K562 (cell line): Measurements from ENCODE around the gene KCND1. TPM values are rescaled to one million over a fixed set of nuclear protein-coding genes. Genes with fewer than 3 reads are reported as not detected.
A peak's percentile ranks its signal among the peaks of the same experiment; 100 is the strongest.

ENCODE experiments used
- ATAC-seq: fragments of 200-7000 bp; cut with Tn5 transposase; 3 replicates; pipeline ENCODE4 v1.9.1; 2020; ENCODE audit warnings: moderate library complexity
- BruUV-seq: library from RNA; stranded (reverse); fragments of 400-500 nt; replicated peaks from 2 replicates; lab custom pipeline; 2021; lab: Mats Ljungman, UMichigan
- CTCF ChIA-PET: fragments of 300-600 bp; formaldehyde crosslinking; extraction: SDS; loops from one replicate; lab custom pipeline; 2021; ENCODE audit warnings: low intra/inter-chr PET ratio; lab: Yijun Ruan, JAX
- POLR2A ChIA-PET: fragments of 300-600, 350-650 bp; sonication (Branson Sonifier 250); formaldehyde crosslinking; extraction: SDS; loops from one replicate; lab custom pipeline; 2021; ENCODE audit warnings: antibody characterized with exemption, inconsistent platforms; lab: Yijun Ruan, JAX
- DNase-seq, 4 experiments: peaks; one replicate each; pipeline versions ENCODE4 v3.0.0 to v3.0.0-alpha.2; 2011 to 2018; ENCODE audit warnings: low spot score in 3 of 4, mixed read lengths in 3 of 4; ENCODE audit errors: extremely low read depth in 1 of 4
- FAIRE-seq: peaks from 2 replicates; lab custom pipeline; 2011; peaks lifted over from hg19 to GRCh38; lab: Jason Lieb, UNC
- H2AFZ ChIP-seq: 2 replicates; pipeline ENCODE4 v1.6.0; 2011; ENCODE audit warnings: low read depth, low read length, control low read depth, inconsistent platforms
- H3K27ac ChIP-seq: fragments of 200-600 bp; 3 replicates; pipeline ENCODE4 v1.8.0; 2011; ENCODE audit warnings: low read depth, mild to moderate bottlenecking, control low read depth, inconsistent platforms, low read length, moderate library complexity, mixed read lengths; ENCODE audit errors: extremely low read depth
- H3K27me3 ChIP-seq, 2 experiments: fragments of 300-600 bp in 1 of 2; 2 replicates in 1 of 2; 3 replicates in 1 of 2; pipeline versions ENCODE4 v1.6.0 to v1.8.0; 2011; ENCODE audit warnings: inconsistent platforms in 2 of 2, low read length in 2 of 2, mild to moderate bottlenecking in 1 of 2, mixed read lengths in 1 of 2, moderate library complexity in 1 of 2; ENCODE audit not compliant: control insufficient read depth in 2 of 2, insufficient read depth in 2 of 2
- H3K36me3 ChIP-seq: fragments of 300-600 bp; 3 replicates; pipeline ENCODE4 v1.8.0; 2011; ENCODE audit warnings: mild to moderate bottlenecking, low read length, inconsistent platforms; ENCODE audit not compliant: control insufficient read depth, insufficient read depth
- H3K4me1 ChIP-seq, 2 experiments: fragments of 200-600 bp in 1 of 2; replicated peaks in 1 of 2; 2 replicates in 1 of 2; 3 replicates in 1 of 2; pipeline versions ENCODE4 v1.5.1 to v1.8.0; 2011; ENCODE audit warnings: inconsistent platforms in 2 of 2, low read length in 2 of 2, mild to moderate bottlenecking in 1 of 2, mixed read lengths in 1 of 2, moderate library complexity in 1 of 2; ENCODE audit not compliant: control insufficient read depth in 2 of 2, insufficient read depth in 2 of 2
- H3K4me2 ChIP-seq: 2 replicates; pipeline ENCODE4 v1.6.1; 2011; ENCODE audit warnings: low read length, control low read depth, inconsistent platforms, mixed read lengths; ENCODE audit not compliant: insufficient read depth
- H3K4me3 ChIP-seq: fragments of 200-600 bp; sonication (generic), shearing (Covaris generic); 2 replicates; pipeline ENCODE4 v1.5.1; 2016; ENCODE audit warnings: control low read depth, inconsistent platforms
- H3K79me2 ChIP-seq: fragments of 200-600 bp; 3 replicates; pipeline ENCODE4 v1.8.0; 2011; ENCODE audit warnings: low read length, inconsistent platforms; ENCODE audit not compliant: control insufficient read depth, insufficient read depth
- H3K9ac ChIP-seq, 2 experiments: 2 replicates each; pipeline versions ENCODE4 v1.6.0 to v1.6.1; 2011; ENCODE audit warnings: low read depth in 2 of 2, low read length in 2 of 2, control low read depth in 1 of 2, inconsistent platforms in 1 of 2, mild to moderate bottlenecking in 1 of 2, mixed read lengths in 1 of 2; ENCODE audit not compliant: insufficient read depth in 1 of 2
- H3K9me1 ChIP-seq: one replicate; pipeline ENCODE4 v1.6.0; 2011; ENCODE audit warnings: inconsistent platforms, mild to moderate bottlenecking, low read length, moderate library complexity; ENCODE audit not compliant: control insufficient read depth, insufficient read depth
- H3K9me3 ChIP-seq: replicated peaks from 2 replicates; pipeline ENCODE4 v1.5.1; 2011; ENCODE audit warnings: low read depth, low read length, inconsistent platforms; ENCODE audit not compliant: control insufficient read depth, insufficient read depth
- H4K20me1 ChIP-seq: replicated peaks from 2 replicates; pipeline ENCODE4 v1.6.1; 2011; ENCODE audit warnings: low read length, inconsistent platforms, mixed read lengths; ENCODE audit not compliant: control insufficient read depth, insufficient read depth
- BACH1 ChIP-seq: fragments of 200-800 bp; sonication (Bioruptor generic); IDR thresholded peaks from 2 replicates; pipeline ENCODE4 v1.6.1; 2016; ENCODE audit warnings: missing genetic modification characterization, missing compliant biosample characterization
- ESRRB ChIP-seq: fragments of 250-450 bp; sonication (Bioruptor Pico); IDR thresholded peaks from 2 replicates; pipeline ENCODE4 v1.5.0; 2020; ENCODE audit warnings: mild to moderate bottlenecking, moderate library complexity, borderline replicate concordance
- ETV1 ChIP-seq: fragments of 450-650 bp; conservative IDR thresholded peaks from 2 replicates; pipeline ENCODE4 v1.6.1; 2016; ENCODE audit warnings: missing genetic modification characterization, control low read depth, low read depth, missing compliant biosample characterization
- POLR2H ChIP-seq: IDR thresholded peaks from 2 replicates; pipeline ENCODE4 v1.6.1; 2016; ENCODE audit warnings: missing genetic modification characterization, low read depth, mild to moderate bottlenecking, control low read depth, missing compliant biosample characterization, moderate library complexity
- RAD21 ChIP-seq, 2 experiments: fragments of 250-450 bp in 1 of 2; fragments of 450-650 bp in 1 of 2; sonication (Bioruptor Pico) in 1 of 2; formaldehyde crosslinking in 1 of 2; IDR thresholded peaks in 1 of 2; conservative IDR thresholded peaks in 1 of 2; 2 replicates each; pipeline versions ENCODE4 v1.4.0 to v1.8.0; 2020 to 2022; ENCODE audit warnings: mild to moderate bottlenecking in 2 of 2, moderate library complexity in 1 of 2
- SMARCA4 ChIP-seq: fragments of 450-650 bp; IDR thresholded peaks from 2 replicates; pipeline ENCODE4 v1.6.1; 2016
- SRSF1 ChIP-seq: fragments of 200-400 bp; formaldehyde crosslinking; IDR thresholded peaks from 2 replicates; pipeline ENCODE4 v1.6.1; 2017; ENCODE audit warnings: mild to moderate bottlenecking, low read depth, low read length, moderate library complexity
- WGBS: fragments of 100-300 bp; shearing (Covaris generic); methylation state at CpG from one replicate; pipeline ENCODE4 v1.1.6; 2016; ENCODE audit warnings: low coverage, mixed read lengths; ENCODE audit not compliant: insufficient coverage; ENCODE audit errors: missing lambda C conversion rate; 5-methylcytosine and 5-hydroxymethylcytosine counted together
- in situ Hi-C: fragments of 300-500 bp; cut with MboI; formaldehyde crosslinking; loops from 4 replicates; pipeline ENCODE4 v1.15.0; 2018; ENCODE audit warnings: inconsistent platforms, mixed read lengths
- intact Hi-C: fragments of 100-400 bp; cut with micrococcal nuclease; formaldehyde crosslinking; loops from 2 replicates; pipeline ENCODE4 v1.14.2; 2022
- polyA plus RNA-seq, 8 experiments: library from polyadenylated mRNA; depleted of rRNA in 4 of 8; stranded (reverse) in 5 of 8; unstranded in 3 of 8; fragments of >200 nt; fragmentation: Nextera tagmentation in 2 of 8; fragmentation: Illumina TruSeq in 1 of 8; extraction: Ambion mirVana in 2 of 8; extraction: Trizol in 1 of 8; gene quantifications; 2 replicates each; pipeline versions ENCODE4 v1.2.1 to v1.2.3, GENCODE V29; 2011 to 2014; ENCODE audit warnings: inconsistent platforms in 1 of 8, missing spikeins in 1 of 8
- total RNA-seq, 7 experiments: library from RNA; depleted of rRNA in 6 of 7; stranded (reverse); fragments of >200 nt in 6 of 7; fragmentation: Illumina TruSeq in 2 of 7; extraction: Trizol in 2 of 7; gene quantifications; 2 replicates each; pipeline versions ENCODE4 v1.2.1 to v1.2.3, GENCODE V29; 2011 to 2021; ENCODE audit warnings: low replicate concordance in 1 of 7
- TF ChIP-seq, protein P1 (sequence below), 2 experiments: fragments of 450-650 bp; formaldehyde crosslinking in 1 of 2; IDR thresholded peaks; 2 replicates each; pipeline versions ENCODE4 v1.4.0 to v1.6.1; 2014 to 2020; ENCODE audit warnings: mild to moderate bottlenecking in 2 of 2, borderline replicate concordance in 1 of 2, low read depth in 1 of 2
- TF ChIP-seq, protein P2 (sequence below), 3 experiments: IDR thresholded peaks in 2 of 3; conservative IDR thresholded peaks in 1 of 3; 2 replicates each; pipeline ENCODE4 v1.5.1; 2011 to 2012; ENCODE audit warnings: low read length in 3 of 3, mild to moderate bottlenecking in 3 of 3, control low read depth in 2 of 3, improper control_type of control experiment in 1 of 3, inconsistent platforms in 1 of 3, low read depth in 1 of 3, mixed read lengths in 1 of 3, moderate library complexity in 1 of 3; ENCODE audit not compliant: insufficient read depth in 2 of 3

Gene KCND1
- total and polyA plus RNA-seq, 9 of the 15 experiments (the other 6 are each of a cell fraction or from before 2014, with no cell fraction given), result 0.06 to 0.83 (median 0.39) TPM; not detected in 1

GRCh38 chrX:48945517-48946348, 25.9 kb downstream of the KCND1 start:
- BruUV-seq, result no TSS peak
- H3K4me2 ChIP-seq, result peak overlapping the region; percentile 57
- peak overlapping the region; percentile 4; the same call in 1 of the 3 replicates for H3K27ac ChIP-seq
- intact Hi-C loops (loop anchor here (1.0 kb wide), 1 partner anchor 28 kb away; no protein-coding TSS in a partner anchor), in situ Hi-C loops (no loop called here)
- no peak overlapping the region for H2AFZ ChIP-seq
- peaks cover 35 to 55% of the 10 kb centered on the region in 2 experiments for H3K4me1 ChIP-seq
- ATAC-seq (peak; percentile 69), DNase-seq (peak; percentile 33 to 72 (median 48)), FAIRE-seq (peak; percentile 73)
- no peaks in the 10 kb centered on the region for H3K27me3 ChIP-seq
- ChIA-PET CTCF (interaction anchor here (2.6 kb wide), 1 partner anchor 29 kb away, joined by 8 read pairs; no protein-coding TSS in a partner anchor), POLR2A (interaction anchor here (0.9 to 2.7 kb wide), 3 partner anchors 10 to 94 kb away, joined by 3 to 14 read pairs (median 6); no protein-coding TSS in a partner anchor)
- H4K20me1 ChIP-seq, result no peaks in the 10 kb centered on the region
- peaks cover 87% of the 10 kb centered on the region for H3K79me2 ChIP-seq
- H3K9ac ChIP-seq, result no peak overlapping the region; a peak in 2 of 4 replicates
- 18% methylated on average over 6 of the region's 8 CpGs for WGBS
- H3K4me3 ChIP-seq, result no peak overlapping the region
- no peaks in the 10 kb centered on the region for H3K9me3 ChIP-seq
- H3K36me3 ChIP-seq, result peaks cover 41% of the 10 kb centered on the region
- H3K9me1 ChIP-seq, result no peaks in the 10 kb centered on the region
- TF ChIP-seq SMARCA4 (0 out of 2 replicates have a peak, but pooled peaks have one; percentile 21), POLR2H (no peak), BACH1 (tag) (no peak), ETV1 (tag) (no peak), RAD21 (CRISPR knock-in tag; conservative IDR thresholded peaks at IDR 0.05 in 1 of 2, IDR thresholded peaks at IDR 0.05 in 1 of 2) (peak; percentile 72 to 76), ESRRB (CRISPR knock-in tag) (no peak), SRSF1 (no peak)
- TF ChIP-seq, protein P1, sequence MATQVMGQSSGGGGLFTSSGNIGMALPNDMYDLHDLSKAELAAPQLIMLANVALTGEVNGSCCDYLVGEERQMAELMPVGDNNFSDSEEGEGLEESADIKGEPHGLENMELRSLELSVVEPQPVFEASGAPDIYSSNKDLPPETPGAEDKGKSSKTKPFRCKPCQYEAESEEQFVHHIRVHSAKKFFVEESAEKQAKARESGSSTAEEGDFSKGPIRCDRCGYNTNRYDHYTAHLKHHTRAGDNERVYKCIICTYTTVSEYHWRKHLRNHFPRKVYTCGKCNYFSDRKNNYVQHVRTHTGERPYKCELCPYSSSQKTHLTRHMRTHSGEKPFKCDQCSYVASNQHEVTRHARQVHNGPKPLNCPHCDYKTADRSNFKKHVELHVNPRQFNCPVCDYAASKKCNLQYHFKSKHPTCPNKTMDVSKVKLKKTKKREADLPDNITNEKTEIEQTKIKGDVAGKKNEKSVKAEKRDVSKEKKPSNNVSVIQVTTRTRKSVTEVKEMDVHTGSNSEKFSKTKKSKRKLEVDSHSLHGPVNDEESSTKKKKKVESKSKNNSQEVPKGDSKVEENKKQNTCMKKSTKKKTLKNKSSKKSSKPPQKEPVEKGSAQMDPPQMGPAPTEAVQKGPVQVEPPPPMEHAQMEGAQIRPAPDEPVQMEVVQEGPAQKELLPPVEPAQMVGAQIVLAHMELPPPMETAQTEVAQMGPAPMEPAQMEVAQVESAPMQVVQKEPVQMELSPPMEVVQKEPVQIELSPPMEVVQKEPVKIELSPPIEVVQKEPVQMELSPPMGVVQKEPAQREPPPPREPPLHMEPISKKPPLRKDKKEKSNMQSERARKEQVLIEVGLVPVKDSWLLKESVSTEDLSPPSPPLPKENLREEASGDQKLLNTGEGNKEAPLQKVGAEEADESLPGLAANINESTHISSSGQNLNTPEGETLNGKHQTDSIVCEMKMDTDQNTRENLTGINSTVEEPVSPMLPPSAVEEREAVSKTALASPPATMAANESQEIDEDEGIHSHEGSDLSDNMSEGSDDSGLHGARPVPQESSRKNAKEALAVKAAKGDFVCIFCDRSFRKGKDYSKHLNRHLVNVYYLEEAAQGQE (IDR thresholded peaks at IDR 0.05; ENCODE audit: borderline replicate concordance), result peak; percentile 77; the same call in 1 of the 2 replicates
- TF ChIP-seq, protein P1 (CRISPR knock-in tag; IDR thresholded peaks at IDR 0.05; ENCODE audit: low read depth), result no peak
- TF ChIP-seq, protein P2, sequence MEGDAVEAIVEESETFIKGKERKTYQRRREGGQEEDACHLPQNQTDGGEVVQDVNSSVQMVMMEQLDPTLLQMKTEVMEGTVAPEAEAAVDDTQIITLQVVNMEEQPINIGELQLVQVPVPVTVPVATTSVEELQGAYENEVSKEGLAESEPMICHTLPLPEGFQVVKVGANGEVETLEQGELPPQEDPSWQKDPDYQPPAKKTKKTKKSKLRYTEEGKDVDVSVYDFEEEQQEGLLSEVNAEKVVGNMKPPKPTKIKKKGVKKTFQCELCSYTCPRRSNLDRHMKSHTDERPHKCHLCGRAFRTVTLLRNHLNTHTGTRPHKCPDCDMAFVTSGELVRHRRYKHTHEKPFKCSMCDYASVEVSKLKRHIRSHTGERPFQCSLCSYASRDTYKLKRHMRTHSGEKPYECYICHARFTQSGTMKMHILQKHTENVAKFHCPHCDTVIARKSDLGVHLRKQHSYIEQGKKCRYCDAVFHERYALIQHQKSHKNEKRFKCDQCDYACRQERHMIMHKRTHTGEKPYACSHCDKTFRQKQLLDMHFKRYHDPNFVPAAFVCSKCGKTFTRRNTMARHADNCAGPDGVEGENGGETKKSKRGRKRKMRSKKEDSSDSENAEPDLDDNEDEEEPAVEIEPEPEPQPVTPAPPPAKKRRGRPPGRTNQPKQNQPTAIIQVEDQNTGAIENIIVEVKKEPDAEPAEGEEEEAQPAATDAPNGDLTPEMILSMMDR (IDR thresholded peaks at IDR 0.05 in 2 of 3, conservative IDR thresholded peaks at IDR 0.05 in 1 of 3; ENCODE audit: insufficient read depth in 2 of 3, low read depth in 1 of 3, low read length in 3 of 3), result peak; percentile 84 to 86 (median 86)
